ENCODE measurements around the gene MARK4. TPM values are rescaled to one million over a fixed set of nuclear protein-coding genes. Genes with fewer than 3 reads are reported as not detected.

Gene MARK4
- total RNA-seq, 1 experiment from 2014 or later, result 17.9 TPM

GRCh38 chr19:45352062-45352461, 101.0 kb downstream of the MARK4 start:
- Histone ChIP-seq H3K9ac (ENCODE audit: low read length) (no peak overlapping the region), H3K4me3 (ENCODE audit: low read length) (no peak overlapping the region), H3K27me3 (ENCODE audit: low read length) (no peaks in the 10 kb centered on the region), H3K9me3 (ENCODE audit: low read length) (no peaks in the 10 kb centered on the region), H3K79me2 (ENCODE audit: low read length) (no peaks in the 10 kb centered on the region), H2AFZ (ENCODE audit: low read length) (no peak overlapping the region), H3K9me2 (replicated peaks; ENCODE audit: insufficient read depth, low read length) (no peaks in the 10 kb centered on the region), H3K4me2 (ENCODE audit: low read depth, low read length, poor library complexity, severe bottlenecking) (no peak overlapping the region), H3K36me3 (ENCODE audit: insufficient read depth, low read length) (peaks cover 5% of the 10 kb centered on the region; the same call in 1 of the 2 replicates), H3K27ac (ENCODE audit: low read length) (no peak overlapping the region), H3K4me1 (ENCODE audit: low read length) (no peaks in the 10 kb centered on the region), H4K20me1 (ENCODE audit: insufficient read depth, low read depth, low read length) (0 out of 2 replicates have a peak, but pooled peaks cover 2% of the 10 kb centered on the region)
- no peak for DNase-seq

GRCh38 chr19:45352471-45352870, 101.4 kb downstream of the MARK4 start:
- no peak overlapping the region for H3K27ac ChIP-seq (ENCODE audit: low read length)
- no peak overlapping the region for H3K4me3 ChIP-seq (ENCODE audit: low read length)
- H4K20me1 ChIP-seq (ENCODE audit: insufficient read depth, low read depth, low read length), result 0 out of 2 replicates have a peak, but pooled peaks cover 2% of the 10 kb centered on the region
- no peaks in the 10 kb centered on the region for H3K9me3 ChIP-seq (ENCODE audit: low read length)
- H3K27me3 ChIP-seq (ENCODE audit: low read length), result no peaks in the 10 kb centered on the region
- H2AFZ ChIP-seq (ENCODE audit: low read length), result no peak overlapping the region
- no peak for DNase-seq
- H3K9me2 ChIP-seq (replicated peaks; ENCODE audit: insufficient read depth, low read length), result no peaks in the 10 kb centered on the region
- peaks cover 5% of the 10 kb centered on the region; the same call in 1 of the 2 replicates for H3K36me3 ChIP-seq (ENCODE audit: insufficient read depth, low read length)
- no peaks in the 10 kb centered on the region for H3K4me1 ChIP-seq (ENCODE audit: low read length)
- H3K79me2 ChIP-seq (ENCODE audit: low read length), result no peaks in the 10 kb centered on the region
- H3K4me2 ChIP-seq (ENCODE audit: low read depth, low read length, poor library complexity, severe bottlenecking), result no peak overlapping the region
- H3K9ac ChIP-seq (ENCODE audit: low read length), result no peak overlapping the region

GRCh38 chr19:45352914-45353796, 102.1 kb downstream of the MARK4 start:
- H3K27me3 ChIP-seq (ENCODE audit: low read length), result no peaks in the 10 kb centered on the region
- peak; percentile 74 for DNase-seq
- H3K27ac ChIP-seq (ENCODE audit: low read length), result no peak overlapping the region
- H2AFZ ChIP-seq (ENCODE audit: low read length), result no peak overlapping the region
- H3K79me2 ChIP-seq (ENCODE audit: low read length), result no peaks in the 10 kb centered on the region
- peaks cover 5% of the 10 kb centered on the region; the same call in 1 of the 2 replicates for H3K36me3 ChIP-seq (ENCODE audit: insufficient read depth, low read length)
- H3K4me2 ChIP-seq (ENCODE audit: low read depth, low read length, poor library complexity, severe bottlenecking), result no peak overlapping the region
- no peaks in the 10 kb centered on the region for H3K4me1 ChIP-seq (ENCODE audit: low read length)
- H4K20me1 ChIP-seq (ENCODE audit: insufficient read depth, low read depth, low read length), result 0 out of 2 replicates have a peak, but pooled peaks cover 2% of the 10 kb centered on the region
- no peak overlapping the region for H3K9ac ChIP-seq (ENCODE audit: low read length)
- no peaks in the 10 kb centered on the region for H3K9me2 ChIP-seq (replicated peaks; ENCODE audit: insufficient read depth, low read length)
- no peak overlapping the region for H3K4me3 ChIP-seq (ENCODE audit: low read length)
- no peaks in the 10 kb centered on the region for H3K9me3 ChIP-seq (ENCODE audit: low read length)

GRCh38 chr19:45354241-45354842, 103.3 kb downstream of the MARK4 start:
- no peak overlapping the region for H3K9ac ChIP-seq (ENCODE audit: low read length)
- no peaks in the 10 kb centered on the region for H3K9me3 ChIP-seq (ENCODE audit: low read length)
- no peak overlapping the region for H3K4me3 ChIP-seq (ENCODE audit: low read length)

More at GRCh38 chr19:45354241-45354842, 103.3 kb downstream of the MARK4 start:
- Histone ChIP-seq H3K27me3 (ENCODE audit: low read length) (no peaks in the 10 kb centered on the region), H2AFZ (ENCODE audit: low read length) (no peak overlapping the region), H4K20me1 (ENCODE audit: insufficient read depth, low read depth, low read length) (0 out of 2 replicates have a peak, but pooled peaks cover 2% of the 10 kb centered on the region), H3K9me2 (replicated peaks; ENCODE audit: insufficient read depth, low read length) (no peaks in the 10 kb centered on the region), H3K4me1 (ENCODE audit: low read length) (no peaks in the 10 kb centered on the region), H3K79me2 (ENCODE audit: low read length) (no peaks in the 10 kb centered on the region), H3K4me2 (ENCODE audit: low read depth, low read length, poor library complexity, severe bottlenecking) (no peak overlapping the region), H3K36me3 (ENCODE audit: insufficient read depth, low read length) (peaks cover 5% of the 10 kb centered on the region; the same call in 1 of the 2 replicates), H3K27ac (ENCODE audit: low read length) (no peak overlapping the region)
- DNase-seq, result no peak

Other genes with a start within 250 kb of the MARK4 start
- 0.63 and 1.3 TPM in 2 replicates for gene RELB, start 249.8 kb upstream of the MARK4 start, total RNA-seq (2014; rRNA removed; shearing (Covaris generic); ENCODE audit: low replicate concordance)
- gene CLASRP, start 212.2 kb upstream of the MARK4 start, total RNA-seq (2014; rRNA removed; shearing (Covaris generic); ENCODE audit: low replicate concordance), result 22.7 and 41.9 TPM in 2 replicates
- 3.9 and 4.7 TPM in 2 replicates for gene ZNF296, start 174.8 kb upstream of the MARK4 start, total RNA-seq (2014; rRNA removed; shearing (Covaris generic); ENCODE audit: low replicate concordance)
- 85.2 and 91.1 TPM in 2 replicates for gene GEMIN7, start 172.0 kb upstream of the MARK4 start, total RNA-seq (2014; rRNA removed; shearing (Covaris generic); ENCODE audit: low replicate concordance)
- 8.0 and 21.0 TPM in 2 replicates for gene PPP1R37, start 158.1 kb upstream of the MARK4 start, total RNA-seq (2014; rRNA removed; shearing (Covaris generic); ENCODE audit: low replicate concordance)
- gene NKPD1, start 90.3 kb upstream of the MARK4 start, total RNA-seq (2014; rRNA removed; shearing (Covaris generic); ENCODE audit: low replicate concordance), result 1.2 TPM in 1 of 2 replicates, not detected in the other
- 32.2 and 62.8 TPM in 2 replicates for gene TRAPPC6A, start 73.0 kb upstream of the MARK4 start, total RNA-seq (2014; rRNA removed; shearing (Covaris generic); ENCODE audit: low replicate concordance)
- gene BLOC1S3, start 72.5 kb upstream of the MARK4 start, total RNA-seq (2014; rRNA removed; shearing (Covaris generic); ENCODE audit: low replicate concordance), result 4.4 and 8.5 TPM in 2 replicates
- not detected in 2 replicates for gene EXOC3L2, start 5.9 kb upstream of the MARK4 start, total RNA-seq (2014; rRNA removed; shearing (Covaris generic); ENCODE audit: low replicate concordance)
- gene CKM, start 71.6 kb downstream of the MARK4 start, total RNA-seq (2014; rRNA removed; shearing (Covaris generic); ENCODE audit: low replicate concordance), result not detected in 2 replicates
- gene KLC3, start 89.5 kb downstream of the MARK4 start, total RNA-seq (2014; rRNA removed; shearing (Covaris generic); ENCODE audit: low replicate concordance), result not detected in 2 replicates
- gene ERCC2, start 119.3 kb downstream of the MARK4 start, total RNA-seq (2014; rRNA removed; shearing (Covaris generic); ENCODE audit: low replicate concordance), result 15.4 and 23.4 TPM in 2 replicates
- 1.0 and 1.1 TPM in 2 replicates for gene PPP1R13L, start 153.8 kb downstream of the MARK4 start, total RNA-seq (2014; rRNA removed; shearing (Covaris generic); ENCODE audit: low replicate concordance)
- gene POLR1G, start 155.4 kb downstream of the MARK4 start, total RNA-seq (2014; rRNA removed; shearing (Covaris generic); ENCODE audit: low replicate concordance), result 6.6 and 10.5 TPM in 2 replicates
- gene ERCC1, start 172.6 kb downstream of the MARK4 start, total RNA-seq (2014; rRNA removed; shearing (Covaris generic); ENCODE audit: low replicate concordance), result 121 and 175 TPM in 2 replicates
- gene FOSB, start 216.7 kb downstream of the MARK4 start, total RNA-seq (2014; rRNA removed; shearing (Covaris generic); ENCODE audit: low replicate concordance), result 2.5 and 4.0 TPM in 2 replicates
- gene RTN2, start 245.8 kb downstream of the MARK4 start, total RNA-seq (2014; rRNA removed; shearing (Covaris generic); ENCODE audit: low replicate concordance), result 3.1 and 4.6 TPM in 2 replicates
- gene PPM1N, start 247.2 kb downstream of the MARK4 start, total RNA-seq (2014; rRNA removed; shearing (Covaris generic); ENCODE audit: low replicate concordance), result 0.71 and 8.0 TPM in 2 replicates